Testis (tissue), 2 donors: ENCODE measurements around the gene TRPM2.

ENCODE experiments used
- POLR2A ChIP-seq: fragments of 450-650 bp; IDR thresholded peaks from one replicate; pipeline ENCODE4 v1.6.1; 2017; ENCODE audit warnings: antibody characterized with exemption, mild to moderate bottlenecking, moderate library complexity
- TF ChIP-seq, protein P1 (sequence below), 3 experiments: fragments of 450-650 bp in 2 of 3; fragments of 200-600 bp in 1 of 3; sonication (generic) in 1 of 3; IDR thresholded peaks; one replicate each; pipeline ENCODE4 v1.5.1; 2016 to 2019; ENCODE audit warnings: antibody characterized with exemption in 3 of 3, mild to moderate bottlenecking in 2 of 3, moderate library complexity in 1 of 3

DNA sequence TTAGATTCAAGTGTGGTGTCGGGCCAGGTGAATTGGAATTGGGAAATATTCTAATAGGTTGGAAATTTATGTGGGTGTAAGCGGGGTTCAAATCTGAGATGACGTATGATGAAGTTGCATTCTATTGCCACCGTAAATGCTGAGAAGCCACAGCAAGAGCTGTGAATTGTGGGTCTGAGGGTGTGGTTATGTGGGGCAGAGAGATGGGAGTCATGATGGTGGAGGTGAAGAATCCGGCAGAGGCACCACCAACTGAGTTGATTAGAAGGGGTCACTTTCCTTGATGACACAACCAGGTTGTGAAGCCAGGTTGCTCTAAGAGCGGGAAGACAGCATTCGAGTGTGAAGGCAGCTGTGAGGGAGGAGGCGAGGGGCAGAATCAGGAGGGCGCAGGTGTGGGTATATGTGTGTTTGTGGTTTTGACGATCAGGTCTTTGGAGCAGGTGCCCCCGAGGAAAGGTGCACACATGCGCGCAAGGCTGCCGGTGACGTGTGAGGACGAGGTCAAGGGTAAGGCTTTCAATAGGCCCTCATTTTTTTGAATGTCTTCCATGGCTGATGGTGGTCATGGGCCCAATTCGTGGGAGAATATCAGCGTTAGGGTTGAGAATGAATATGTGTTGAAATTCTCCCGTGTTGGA lies 120.6 kb downstream of the TRPM2 start:
- TF ChIP-seq, protein P1, sequence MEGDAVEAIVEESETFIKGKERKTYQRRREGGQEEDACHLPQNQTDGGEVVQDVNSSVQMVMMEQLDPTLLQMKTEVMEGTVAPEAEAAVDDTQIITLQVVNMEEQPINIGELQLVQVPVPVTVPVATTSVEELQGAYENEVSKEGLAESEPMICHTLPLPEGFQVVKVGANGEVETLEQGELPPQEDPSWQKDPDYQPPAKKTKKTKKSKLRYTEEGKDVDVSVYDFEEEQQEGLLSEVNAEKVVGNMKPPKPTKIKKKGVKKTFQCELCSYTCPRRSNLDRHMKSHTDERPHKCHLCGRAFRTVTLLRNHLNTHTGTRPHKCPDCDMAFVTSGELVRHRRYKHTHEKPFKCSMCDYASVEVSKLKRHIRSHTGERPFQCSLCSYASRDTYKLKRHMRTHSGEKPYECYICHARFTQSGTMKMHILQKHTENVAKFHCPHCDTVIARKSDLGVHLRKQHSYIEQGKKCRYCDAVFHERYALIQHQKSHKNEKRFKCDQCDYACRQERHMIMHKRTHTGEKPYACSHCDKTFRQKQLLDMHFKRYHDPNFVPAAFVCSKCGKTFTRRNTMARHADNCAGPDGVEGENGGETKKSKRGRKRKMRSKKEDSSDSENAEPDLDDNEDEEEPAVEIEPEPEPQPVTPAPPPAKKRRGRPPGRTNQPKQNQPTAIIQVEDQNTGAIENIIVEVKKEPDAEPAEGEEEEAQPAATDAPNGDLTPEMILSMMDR (IDR thresholded peaks at IDR 0.05): no peak
- no peak for TF ChIP-seq POLR2A
